WTC11 (cell line): Measurements from ENCODE around the gene LIX1L. TPM values are rescaled to one million over a fixed set of nuclear protein-coding genes. Genes with fewer than 3 reads are reported as not detected.

Source experiments
- ATAC-seq: fragments of 200-7000 bp; cut with Tn5 transposase; 2 replicates; pipeline ENCODE4 v1.10.0; 2021; ENCODE audit warnings: mild to moderate bottlenecking, moderate library complexity
- CTCF ChIA-PET: fragments of 300-600 bp; sonication (Branson Sonifier 250); formaldehyde crosslinking; loops from one replicate; lab custom pipeline; 2021; ENCODE audit warnings: antibody characterized with exemption; lab: Charles Lee
- POLR2A ChIA-PET: fragments of 350-600 bp; sonication (Branson Sonifier 250); formaldehyde crosslinking; loops from one replicate; lab custom pipeline; 2021; ENCODE audit warnings: antibody characterized with exemption; lab: Charles Lee
- DNase-seq: peaks from one replicate; pipeline ENCODE4 v3.0.0; 2021; ENCODE audit warnings: low spot score
- H3K27ac Mint-ChIP-seq: 2 replicates; pipeline ENCODE4 v1.8.0; 2021; ENCODE audit warnings: mixed read lengths
- H3K27me3 Mint-ChIP-seq: 2 replicates; pipeline ENCODE4 v1.8.0; 2021; ENCODE audit warnings: low read depth, mild to moderate bottlenecking, moderate library complexity, mixed read lengths
- H3K36me3 Mint-ChIP-seq: 2 replicates; pipeline ENCODE4 v1.8.0; 2021; ENCODE audit warnings: mixed read lengths
- H3K4me1 Mint-ChIP-seq: 2 replicates; pipeline ENCODE4 v1.8.0; 2022; ENCODE audit warnings: mixed read lengths
- H3K4me3 Mint-ChIP-seq: 2 replicates; pipeline ENCODE4 v1.8.0; 2021; ENCODE audit warnings: mild to moderate bottlenecking, moderate library complexity, mixed read lengths
- H3K9me3 Mint-ChIP-seq: 2 replicates; pipeline ENCODE4 v1.8.0; 2021; ENCODE audit warnings: mixed read lengths
- ARID4B ChIP-seq: sonication (generic); formaldehyde crosslinking; IDR thresholded peaks from 2 replicates; pipeline ENCODE4 v1.8.0; 2023; ENCODE audit warnings: missing genetic modification reagents, mild to moderate bottlenecking, borderline replicate concordance
- ATF1 ChIP-seq: sonication (generic); formaldehyde crosslinking; IDR thresholded peaks from 2 replicates; pipeline ENCODE4 v1.8.1; 2023; ENCODE audit warnings: mild to moderate bottlenecking, moderate library complexity, missing genetic modification reagents
- ATF6 ChIP-seq: sonication (generic); formaldehyde crosslinking; IDR thresholded peaks from 2 replicates; pipeline ENCODE4 v1.8.1; 2023; ENCODE audit warnings: mild to moderate bottlenecking, missing genetic modification reagents
- CREM ChIP-seq: sonication (generic); formaldehyde crosslinking; IDR thresholded peaks from 2 replicates; pipeline ENCODE4 v1.8.1; 2022; ENCODE audit warnings: mild to moderate bottlenecking, missing genetic modification reagents, moderate library complexity
- FOXJ3 ChIP-seq: sonication (generic); formaldehyde crosslinking; IDR thresholded peaks from 2 replicates; pipeline ENCODE4 v1.9.0; 2021; ENCODE audit warnings: missing genetic modification reagents, mild to moderate bottlenecking, borderline replicate concordance
- FOXK1 ChIP-seq: sonication (generic); formaldehyde crosslinking; IDR thresholded peaks from 2 replicates; pipeline ENCODE4 v1.8.0; 2022; ENCODE audit warnings: mild to moderate bottlenecking, moderate library complexity, missing genetic modification reagents
- GABPB1 ChIP-seq: sonication (generic); formaldehyde crosslinking; IDR thresholded peaks from 2 replicates; pipeline ENCODE4 v1.8.1; 2023; ENCODE audit warnings: mild to moderate bottlenecking, missing genetic modification reagents
- HMGXB4 ChIP-seq: sonication (generic); formaldehyde crosslinking; IDR thresholded peaks from 2 replicates; pipeline ENCODE4 v1.8.1; 2023; ENCODE audit warnings: mild to moderate bottlenecking, moderate library complexity, missing genetic modification reagents
- NFYB ChIP-seq: sonication (generic); formaldehyde crosslinking; conservative IDR thresholded peaks from 2 replicates; pipeline ENCODE4 v1.8.0; 2022; ENCODE audit warnings: low read depth, missing genetic modification reagents
- NR2C2 ChIP-seq: sonication (generic); formaldehyde crosslinking; IDR thresholded peaks from 2 replicates; pipeline ENCODE4 v1.8.0; 2022; ENCODE audit warnings: mild to moderate bottlenecking, missing genetic modification reagents
- SOX15 ChIP-seq: fragments of 250-450 bp; sonication (Bioruptor Pico); IDR thresholded peaks from 2 replicates; pipeline ENCODE4 v1.9.0; 2021; ENCODE audit warnings: mild to moderate bottlenecking
- TEAD1 ChIP-seq: sonication (generic); formaldehyde crosslinking; IDR thresholded peaks from 2 replicates; pipeline ENCODE4 v1.8.0; 2022; ENCODE audit warnings: mild to moderate bottlenecking, missing genetic modification reagents
- ZNF121 ChIP-seq: sonication (generic); formaldehyde crosslinking; IDR thresholded peaks from 2 replicates; pipeline ENCODE4 v1.8.0; 2023; ENCODE audit warnings: missing genetic modification reagents
- ZNF232 ChIP-seq: sonication (generic); formaldehyde crosslinking; IDR thresholded peaks from 2 replicates; pipeline ENCODE4 v1.8.0; 2022; ENCODE audit warnings: mild to moderate bottlenecking, missing genetic modification reagents
- ZNF416 ChIP-seq: fragments of 250-450 bp; sonication (Bioruptor Pico); IDR thresholded peaks from 2 replicates; pipeline ENCODE4 v1.9.0; 2021; ENCODE audit warnings: mild to moderate bottlenecking, inconsistent platforms
- total RNA-seq: library from RNA; stranded (reverse); gene quantifications from 3 replicates; pipeline ENCODE4 v1.2.3, GENCODE V29; 2021
- TF ChIP-seq, protein P1 (sequence below): fragments of 200-600 bp; IDR thresholded peaks from 2 replicates; pipeline ENCODE4 v1.8.0; 2022; ENCODE audit warnings: antibody characterized with exemption
- TF ChIP-seq, protein P2 (sequence below): sonication (generic); formaldehyde crosslinking; IDR thresholded peaks from 2 replicates; pipeline ENCODE4 v1.8.1; 2022; ENCODE audit warnings: missing genetic modification reagents, borderline replicate concordance
- TF ChIP-seq, protein P3 (sequence below): fragments of 250-450 bp; sonication (Bioruptor Pico); IDR thresholded peaks from 2 replicates; pipeline ENCODE4 v1.8.0; 2021; ENCODE audit warnings: mild to moderate bottlenecking
- TF ChIP-seq, protein P4 (sequence below): sonication (generic); formaldehyde crosslinking; IDR thresholded peaks from 2 replicates; pipeline ENCODE4 v1.8.0; 2022; ENCODE audit warnings: mild to moderate bottlenecking, missing genetic modification reagents
- TF ChIP-seq, protein P5 (sequence below): sonication (generic); formaldehyde crosslinking; IDR thresholded peaks from 2 replicates; pipeline ENCODE4 v1.8.0; 2022; ENCODE audit warnings: mild to moderate bottlenecking, missing genetic modification reagents

Gene LIX1L
- total RNA-seq, 1 experiment from 2014 or later: 3.0 TPM

DNA sequence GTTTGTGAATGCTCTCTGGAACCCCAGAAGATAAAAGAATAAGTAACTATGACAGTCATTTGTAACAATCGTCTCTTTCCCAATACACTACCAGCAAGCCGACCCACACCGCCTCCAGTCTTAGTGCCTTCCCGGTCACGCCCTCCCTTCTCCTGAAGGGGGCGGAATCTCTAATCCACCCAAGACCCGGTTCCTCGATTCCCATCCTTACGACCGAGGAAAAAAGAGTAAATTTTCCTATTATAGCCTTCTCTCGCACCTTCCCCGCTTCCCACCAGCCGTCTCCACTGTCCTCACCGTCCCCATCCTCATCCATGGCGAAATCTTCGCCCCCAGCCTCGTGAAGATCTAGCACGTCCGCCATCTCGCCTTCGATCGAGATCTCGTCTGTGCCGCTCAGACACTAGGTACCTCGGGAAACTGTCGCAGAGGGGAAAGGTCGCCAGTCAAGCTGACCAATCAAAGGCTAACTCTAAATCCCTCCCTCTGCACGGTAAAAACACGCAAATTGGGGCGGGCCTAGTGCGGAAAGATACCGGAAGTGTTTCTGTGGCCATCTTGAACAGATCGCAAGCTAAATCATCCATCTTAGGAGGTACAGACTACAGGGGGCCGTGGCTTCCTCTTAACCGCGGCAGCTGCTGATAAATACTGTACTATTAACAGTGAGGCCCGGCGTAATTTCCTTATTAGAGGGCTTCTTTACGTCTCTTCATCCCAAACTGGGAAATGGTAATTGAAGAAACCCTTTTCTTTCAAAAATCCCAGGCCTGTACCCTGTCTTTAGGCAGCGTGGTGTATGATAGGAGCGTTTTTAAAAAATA, 30.5 kb downstream of the LIX1L start, which contains the start of gene RBM8A:
RBM8A (minus strand) TSS at position 422 of the 824 bp plus-strand sequence; CDS start at position 364, 58 bp downstream.
- no peaks in the 10 kb centered on the region for H3K27me3 Mint-ChIP-seq
- ChIA-PET POLR2A (interaction anchor here (0.7 to 2.6 kb wide), 14 partner anchors 8 to 110 kb away, joined by 3 to 24 read pairs (median 6); partner anchors contain the start of genes ANKRD34A, LIX1L, NUDT17 and PEX11B), CTCF (interaction anchor here (0.7 to 2.3 kb wide), 17 partner anchors 9 to 82 kb away, joined by 3 to 22 read pairs (median 4); partner anchors contain the start of genes ANKRD34A, ANKRD35, ITGA10 and LIX1L)
- H3K9me3 Mint-ChIP-seq: no peaks in the 10 kb centered on the region
- no peak within 1 kb of the TSS; the same call in none of the 2 replicates for H3K4me3 Mint-ChIP-seq
- DNase-seq: peak; percentile 91
- peak; percentile 98 for ATAC-seq
- peaks cover 8% of the 10 kb centered on the region for H3K36me3 Mint-ChIP-seq
- peaks cover 17% of the 10 kb centered on the region for H3K4me1 Mint-ChIP-seq
- no peak within 1 kb of the TSS; the same call in 1 of the 2 replicates for H3K27ac Mint-ChIP-seq
- TF ChIP-seq, protein P1, sequence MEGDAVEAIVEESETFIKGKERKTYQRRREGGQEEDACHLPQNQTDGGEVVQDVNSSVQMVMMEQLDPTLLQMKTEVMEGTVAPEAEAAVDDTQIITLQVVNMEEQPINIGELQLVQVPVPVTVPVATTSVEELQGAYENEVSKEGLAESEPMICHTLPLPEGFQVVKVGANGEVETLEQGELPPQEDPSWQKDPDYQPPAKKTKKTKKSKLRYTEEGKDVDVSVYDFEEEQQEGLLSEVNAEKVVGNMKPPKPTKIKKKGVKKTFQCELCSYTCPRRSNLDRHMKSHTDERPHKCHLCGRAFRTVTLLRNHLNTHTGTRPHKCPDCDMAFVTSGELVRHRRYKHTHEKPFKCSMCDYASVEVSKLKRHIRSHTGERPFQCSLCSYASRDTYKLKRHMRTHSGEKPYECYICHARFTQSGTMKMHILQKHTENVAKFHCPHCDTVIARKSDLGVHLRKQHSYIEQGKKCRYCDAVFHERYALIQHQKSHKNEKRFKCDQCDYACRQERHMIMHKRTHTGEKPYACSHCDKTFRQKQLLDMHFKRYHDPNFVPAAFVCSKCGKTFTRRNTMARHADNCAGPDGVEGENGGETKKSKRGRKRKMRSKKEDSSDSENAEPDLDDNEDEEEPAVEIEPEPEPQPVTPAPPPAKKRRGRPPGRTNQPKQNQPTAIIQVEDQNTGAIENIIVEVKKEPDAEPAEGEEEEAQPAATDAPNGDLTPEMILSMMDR: peak; percentile 23; the same call in 1 of the 2 replicates
- TF ChIP-seq CREM (CRISPR knock-in tag) (peak; percentile 90), FOXK1 (peak; percentile 94), ATF1 (0 out of 2 replicates have a peak, but pooled peaks have one; percentile 23), ARID4B (CRISPR knock-in tag) (peak; percentile 83; the same call in 1 of the 2 replicates), ZNF121 (CRISPR knock-in tag) (no peak), ZNF416 (CRISPR knock-in tag) (no peak), FOXJ3 (no peak), ATF6 (CRISPR knock-in tag) (no peak), ZNF232 (CRISPR knock-in tag) (0 out of 2 replicates have a peak, but pooled peaks have one; percentile 58), TEAD1 (0 out of 2 replicates have a peak, but pooled peaks have one; percentile 55), NFYB (CRISPR knock-in tag) (peak; percentile 70), GABPB1 (CRISPR knock-in tag) (peak; percentile 62), HMGXB4 (CRISPR knock-in tag) (peak; percentile 62), NR2C2 (peak; percentile 90), SOX15 (no peak)
- TF ChIP-seq, protein P2, sequence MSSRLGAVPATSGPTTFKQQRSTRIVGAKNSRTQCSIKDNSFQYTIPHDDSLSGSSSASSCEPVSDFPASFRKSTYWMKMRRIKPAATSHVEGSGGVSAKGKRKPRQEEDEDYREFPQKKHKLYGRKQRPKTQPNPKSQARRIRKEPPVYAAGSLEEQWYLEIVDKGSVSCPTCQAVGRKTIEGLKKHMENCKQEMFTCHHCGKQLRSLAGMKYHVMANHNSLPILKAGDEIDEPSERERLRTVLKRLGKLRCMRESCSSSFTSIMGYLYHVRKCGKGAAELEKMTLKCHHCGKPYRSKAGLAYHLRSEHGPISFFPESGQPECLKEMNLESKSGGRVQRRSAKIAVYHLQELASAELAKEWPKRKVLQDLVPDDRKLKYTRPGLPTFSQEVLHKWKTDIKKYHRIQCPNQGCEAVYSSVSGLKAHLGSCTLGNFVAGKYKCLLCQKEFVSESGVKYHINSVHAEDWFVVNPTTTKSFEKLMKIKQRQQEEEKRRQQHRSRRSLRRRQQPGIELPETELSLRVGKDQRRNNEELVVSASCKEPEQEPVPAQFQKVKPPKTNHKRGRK (CRISPR knock-in tag): no peak
- TF ChIP-seq, protein P3, sequence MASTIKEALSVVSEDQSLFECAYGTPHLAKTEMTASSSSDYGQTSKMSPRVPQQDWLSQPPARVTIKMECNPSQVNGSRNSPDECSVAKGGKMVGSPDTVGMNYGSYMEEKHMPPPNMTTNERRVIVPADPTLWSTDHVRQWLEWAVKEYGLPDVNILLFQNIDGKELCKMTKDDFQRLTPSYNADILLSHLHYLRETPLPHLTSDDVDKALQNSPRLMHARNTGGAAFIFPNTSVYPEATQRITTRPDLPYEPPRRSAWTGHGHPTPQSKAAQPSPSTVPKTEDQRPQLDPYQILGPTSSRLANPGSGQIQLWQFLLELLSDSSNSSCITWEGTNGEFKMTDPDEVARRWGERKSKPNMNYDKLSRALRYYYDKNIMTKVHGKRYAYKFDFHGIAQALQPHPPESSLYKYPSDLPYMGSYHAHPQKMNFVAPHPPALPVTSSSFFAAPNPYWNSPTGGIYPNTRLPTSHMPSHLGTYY (CRISPR knock-in tag): no peak
- TF ChIP-seq, protein P4, sequence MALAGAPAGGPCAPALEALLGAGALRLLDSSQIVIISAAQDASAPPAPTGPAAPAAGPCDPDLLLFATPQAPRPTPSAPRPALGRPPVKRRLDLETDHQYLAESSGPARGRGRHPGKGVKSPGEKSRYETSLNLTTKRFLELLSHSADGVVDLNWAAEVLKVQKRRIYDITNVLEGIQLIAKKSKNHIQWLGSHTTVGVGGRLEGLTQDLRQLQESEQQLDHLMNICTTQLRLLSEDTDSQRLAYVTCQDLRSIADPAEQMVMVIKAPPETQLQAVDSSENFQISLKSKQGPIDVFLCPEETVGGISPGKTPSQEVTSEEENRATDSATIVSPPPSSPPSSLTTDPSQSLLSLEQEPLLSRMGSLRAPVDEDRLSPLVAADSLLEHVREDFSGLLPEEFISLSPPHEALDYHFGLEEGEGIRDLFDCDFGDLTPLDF (CRISPR knock-in tag): no peak
- TF ChIP-seq, protein P5, sequence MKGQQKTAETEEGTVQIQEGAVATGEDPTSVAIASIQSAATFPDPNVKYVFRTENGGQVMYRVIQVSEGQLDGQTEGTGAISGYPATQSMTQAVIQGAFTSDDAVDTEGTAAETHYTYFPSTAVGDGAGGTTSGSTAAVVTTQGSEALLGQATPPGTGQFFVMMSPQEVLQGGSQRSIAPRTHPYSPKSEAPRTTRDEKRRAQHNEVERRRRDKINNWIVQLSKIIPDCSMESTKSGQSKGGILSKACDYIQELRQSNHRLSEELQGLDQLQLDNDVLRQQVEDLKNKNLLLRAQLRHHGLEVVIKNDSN (CRISPR knock-in tag): peak; percentile 3; the same call in 1 of the 2 replicates
